H1 (cell line): ENCODE data around the gene PCDHA7. TPM values are rescaled to one million over a fixed set of nuclear protein-coding genes. Genes with fewer than 3 reads are reported as not detected.
"Not testable (repeated sequence)": the region's sequence is repeated elsewhere in the genome, so short reads cannot be mapped to it uniquely, and the experiment has no call there.

Experiments used
- CTCF ChIA-PET: fragments of 300-600 bp; sonication (Branson Sonifier 250); formaldehyde crosslinking; loops from one replicate; lab custom pipeline; 2021; ENCODE audit not compliant: partially characterized antibody; lab: Charles Lee
- POLR2A ChIA-PET: fragments of 300-600 bp; sonication (Branson Sonifier 250); formaldehyde crosslinking; loops from one replicate; lab custom pipeline; 2021; ENCODE audit warnings: inconsistent platforms; ENCODE audit not compliant: partially characterized antibody; lab: Charles Lee
- DNase-seq, 2 experiments: peaks; one replicate each; pipeline versions ENCODE4 v3.0.0 to v3.0.0-alpha.2; 2010 to 2022; ENCODE audit warnings: low spot score in 2 of 2, low read depth in 1 of 2, mixed read lengths in 1 of 2
- FAIRE-seq: peaks from 2 replicates; lab custom pipeline; 2011; peaks lifted over from hg19 to GRCh38; lab: Jason Lieb, UNC
- H2AFZ ChIP-seq: 2 replicates; pipeline ENCODE4 v1.8.1; 2012; ENCODE audit warnings: low read length, inconsistent platforms
- H2AK5ac ChIP-seq: 2 replicates; pipeline ENCODE4 v1.6.1; 2013; ENCODE audit warnings: low read depth, low read length
- H2BK120ac ChIP-seq: replicated peaks from 2 replicates; pipeline ENCODE3; 2013; ENCODE audit warnings: low read depth, low read length, inconsistent platforms
- H2BK12ac ChIP-seq: 2 replicates; pipeline ENCODE4 v1.6.1; 2013; ENCODE audit warnings: low read depth, low read length
- H2BK15ac ChIP-seq: 2 replicates; pipeline ENCODE4 v1.6.1; 2013; ENCODE audit warnings: low read length
- H2BK20ac ChIP-seq: 2 replicates; pipeline ENCODE4 v1.6.1; 2013; ENCODE audit warnings: low read length
- H2BK5ac ChIP-seq: 2 replicates; pipeline ENCODE4 v1.6.1; 2013; ENCODE audit warnings: low read depth, low read length
- H3K14ac ChIP-seq: 2 replicates; pipeline ENCODE4 v1.6.1; 2013; ENCODE audit warnings: inconsistent platforms; ENCODE audit not compliant: insufficient read length
- H3K18ac ChIP-seq: 2 replicates; pipeline ENCODE4 v1.6.1; 2013; ENCODE audit warnings: low read length; ENCODE audit errors: extremely low read depth
- H3K23ac ChIP-seq: 2 replicates; pipeline ENCODE4 v1.6.1; 2013; ENCODE audit warnings: inconsistent platforms; ENCODE audit not compliant: insufficient read length
- H3K23me2 ChIP-seq: 2 replicates; pipeline ENCODE4 v1.6.1; 2013; ENCODE audit warnings: low read depth, low read length
- H3K27ac ChIP-seq: 2 replicates; pipeline ENCODE4 v1.6.1; 2011; ENCODE audit warnings: low read depth, low read length, inconsistent platforms
- H3K27me3 ChIP-seq, 4 experiments: replicated peaks in 1 of 4; 1 replicate in 1 of 4; 2 replicates in 3 of 4; pipeline versions ENCODE4 v1.6.1 to v1.8.1; 2011 to 2013; ENCODE audit warnings: low read length in 3 of 4, mild to moderate bottlenecking in 3 of 4, inconsistent platforms in 2 of 4, mixed read lengths in 2 of 4, moderate library complexity in 1 of 4; ENCODE audit not compliant: control insufficient read depth in 3 of 4, insufficient read depth in 3 of 4; ENCODE audit errors: extremely low read depth in 1 of 4
- H3K36me3 ChIP-seq, 4 experiments: 2 replicates each; pipeline versions ENCODE4 v1.6.1 to v1.8.1; 2011 to 2013; ENCODE audit warnings: mild to moderate bottlenecking in 4 of 4, low read length in 3 of 4, moderate library complexity in 2 of 4, control low read depth in 1 of 4, inconsistent platforms in 1 of 4; ENCODE audit not compliant: insufficient read depth in 4 of 4, control insufficient read depth in 2 of 4
- H3K4ac ChIP-seq: replicated peaks from 2 replicates; pipeline ENCODE3; 2013; ENCODE audit warnings: low read length, low read depth, mixed read lengths, inconsistent platforms; ENCODE audit not compliant: insufficient read length
- H3K4me1 ChIP-seq, 4 experiments: replicated peaks in 1 of 4; 1 replicate in 1 of 4; 2 replicates in 3 of 4; pipeline versions ENCODE4 v1.6.1 to v1.8.1; 2011 to 2013; ENCODE audit warnings: low read length in 3 of 4, inconsistent platforms in 2 of 4, mixed read lengths in 1 of 4; ENCODE audit not compliant: insufficient read depth in 4 of 4, control insufficient read depth in 3 of 4
- H3K4me2 ChIP-seq, 2 experiments: 2 replicates each; pipeline versions ENCODE4 v1.6.1 to v1.8.1; 2011 to 2013; ENCODE audit warnings: low read depth in 2 of 2, low read length in 2 of 2, control low read depth in 1 of 2, inconsistent platforms in 1 of 2, mild to moderate bottlenecking in 1 of 2; ENCODE audit not compliant: insufficient read depth in 1 of 2
- H3K4me3 ChIP-seq, 4 experiments: fragments of 200-600, 300-600 bp in 1 of 4; sonication (generic), shearing (Covaris generic), sonication (Bioruptor Twin) in 1 of 4; 2 replicates each; pipeline versions ENCODE4 v1.5.1 to v1.8.1; 2011 to 2016; ENCODE audit warnings: low read length in 4 of 4, low read depth in 3 of 4, control low read depth in 2 of 4, inconsistent platforms in 2 of 4, mild to moderate bottlenecking in 2 of 4, mixed read lengths in 1 of 4, moderate library complexity in 1 of 4; ENCODE audit not compliant: insufficient read depth in 2 of 4; ENCODE audit errors: extremely low read depth in 1 of 4
- H3K56ac ChIP-seq: replicated peaks from 2 replicates; pipeline ENCODE3; 2013; ENCODE audit warnings: low read depth, mild to moderate bottlenecking, mixed read lengths, low read length, inconsistent platforms; ENCODE audit not compliant: insufficient read length
- H3K79me1 ChIP-seq: 2 replicates; pipeline ENCODE4 v1.6.1; 2013; ENCODE audit warnings: low read depth, low read length, control low read depth
- H3K79me2 ChIP-seq, 2 experiments: 2 replicates each; pipeline versions ENCODE4 v1.6.1 to v1.8.1; 2012 to 2013; ENCODE audit warnings: low read length in 2 of 2, mild to moderate bottlenecking in 2 of 2, inconsistent platforms in 1 of 2; ENCODE audit not compliant: insufficient read depth in 2 of 2, control insufficient read depth in 1 of 2
- H3K9ac ChIP-seq, 4 experiments: replicated peaks in 1 of 4; 1 replicate in 1 of 4; 2 replicates in 3 of 4; pipeline versions ENCODE4 v1.6.1 to v1.8.1; 2011 to 2013; ENCODE audit warnings: low read depth in 3 of 4, low read length in 3 of 4, control low read depth in 2 of 4, mild to moderate bottlenecking in 2 of 4, moderate library complexity in 2 of 4, inconsistent platforms in 1 of 4; ENCODE audit errors: extremely low read depth in 1 of 4
- H3K9me3 ChIP-seq, 2 experiments: 2 replicates each; pipeline versions ENCODE4 v1.6.1 to v1.8.1; 2012 to 2013; ENCODE audit warnings: mild to moderate bottlenecking in 2 of 2, moderate library complexity in 2 of 2, control low read depth in 1 of 2, inconsistent platforms in 1 of 2, low read depth in 1 of 2, low read length in 1 of 2, mixed read lengths in 1 of 2; ENCODE audit not compliant: insufficient read depth in 2 of 2
- H4K20me1 ChIP-seq, 2 experiments: replicated peaks in 1 of 2; 2 replicates each; pipeline versions ENCODE3 to v1.8.1; 2011 to 2013; ENCODE audit warnings: inconsistent platforms in 2 of 2, low read length in 2 of 2, mild to moderate bottlenecking in 1 of 2; ENCODE audit not compliant: insufficient read depth in 2 of 2, control insufficient read depth in 1 of 2
- H4K5ac ChIP-seq: 2 replicates; pipeline ENCODE4 v1.6.1; 2013; ENCODE audit warnings: low read length, low read depth, mixed read lengths, inconsistent platforms; ENCODE audit not compliant: insufficient read length
- H4K8ac ChIP-seq: 2 replicates; pipeline ENCODE4 v1.8.0; 2013; ENCODE audit warnings: mild to moderate bottlenecking, moderate library complexity, low read length, inconsistent platforms; ENCODE audit not compliant: insufficient read depth; ENCODE audit errors: extremely low read depth
- H4K91ac ChIP-seq: replicated peaks from 2 replicates; pipeline ENCODE3; 2013; ENCODE audit warnings: low read length, mixed read lengths, inconsistent platforms; ENCODE audit not compliant: insufficient read length
- CTCF ChIP-seq, 3 experiments: IDR thresholded peaks; 1 replicate in 2 of 3; 2 replicates in 1 of 3; pipeline versions ENCODE4 v1.5.1 to v1.6.1; 2011; ENCODE audit warnings: low read length in 3 of 3, mild to moderate bottlenecking in 3 of 3, inconsistent platforms in 2 of 3, low read depth in 1 of 3, moderate library complexity in 1 of 3; ENCODE audit not compliant: insufficient read depth in 1 of 3; ENCODE audit errors: control extremely low read depth in 1 of 3
- WGBS, 2 experiments: shearing (Covaris generic) in 1 of 2; methylation state at CpG; one replicate each; pipeline versions ENCODE4 v1.1.6 to v1.1.7; 2013 to 2015; ENCODE audit warnings: low lambda C conversion rate in 2 of 2, mixed read lengths in 2 of 2, inconsistent platforms in 1 of 2, low coverage in 1 of 2, missing lambda C conversion rate in 1 of 2; ENCODE audit not compliant: insufficient replicate concordance in 2 of 2, insufficient coverage in 1 of 2, insufficient read length in 1 of 2; ENCODE audit errors: extremely low coverage in 1 of 2, missing lambda C conversion rate in 1 of 2; 5-methylcytosine and 5-hydroxymethylcytosine counted together
- polyA plus RNA-seq, 7 experiments: library from polyadenylated mRNA; depleted of rRNA in 3 of 7; stranded (reverse) in 5 of 7; unstranded in 2 of 7; fragments of >200 nt in 5 of 7; fragments of 200-250 nt in 2 of 7; gene quantifications; 1 replicate in 5 of 7; 2 replicates in 1 of 7; 4 replicates in 1 of 7; pipeline versions ENCODE4 v1.2.1 to v1.2.3, GENCODE V29; 2011 to 2013; ENCODE audit warnings: missing spikeins in 2 of 7, mixed read lengths in 2 of 7
- total RNA-seq: library from RNA; stranded (reverse); fragmentation: NEBNext Ultra II Directional; extraction: Animal tissue kit (Norgen Biotek cat#: 25700); gene quantifications from 2 replicates; pipeline ENCODE4 v1.2.1, GENCODE V29; 2021

The PCDHA7 gene
- total and polyA plus RNA-seq, 2 of the 8 experiments (the other 6 are each of a cell fraction or from before 2014, with no cell fraction given): 0.86 to 1.6 TPM

- peak in 2 of 3 experiments; percentile 54 to 59; a peak in 2 of 4 replicates for TF ChIP-seq CTCF (IDR thresholded peaks at IDR 0.05; ENCODE audit: control extremely low read depth in 1 of 3, insufficient read depth in 1 of 3, low read depth in 1 of 3, low read length in 3 of 3)
Observed at GRCh38 chr5:140795259-140795641, 38.8 kb upstream of the PCDHA7 start (continued).

- H2AK5ac ChIP-seq, H3K79me2 ChIP-seq, H3K27ac ChIP-seq, H4K8ac ChIP-seq, H3K4me3 ChIP-seq, H2BK12ac ChIP-seq, FAIRE-seq, H2BK120ac ChIP-seq, DNase-seq, H2AFZ ChIP-seq, H3K4me2 ChIP-seq, H4K20me1 ChIP-seq, H3K27me3 ChIP-seq, H2BK15ac ChIP-seq, H3K4ac ChIP-seq, H3K79me1 ChIP-seq, H3K18ac ChIP-seq, H2BK5ac ChIP-seq, H3K56ac ChIP-seq, H3K23me2 ChIP-seq, H3K14ac ChIP-seq, H3K9ac ChIP-seq, H3K4me1 ChIP-seq, H4K91ac ChIP-seq, H3K23ac ChIP-seq, H4K5ac ChIP-seq, H2BK20ac ChIP-seq: not testable (repeated sequence)
- CTCF ChIA-PET: interaction anchor here (1.3 to 5.7 kb wide), 11 partner anchors 11 to 260 kb away, joined by 4 to 59 read pairs (median 6); partner anchors contain the start of genes PCDHA1, PCDHA4, PCDHA6 and PCDHA8
- POLR2A ChIA-PET: interaction anchor here (1.6 kb wide), 1 partner anchor 10 kb away, joined by 3 read pairs; the partner anchor contains the start of gene PCDHA1
- H3K9me3 ChIP-seq: peaks cover 3 to 19% of the 10 kb centered on the region in 2 experiments; a peak in 3 of 4 replicates
- peaks cover 0 to 13% (median 0%) of the 10 kb centered on the region in 4 experiments; a peak in 1 of 8 replicates for H3K36me3 ChIP-seq
- WGBS, 2 experiments: 97% methylated on average over 51 of the region's 72 CpGs; no CpG with 5 or more reads in 1 of the 2 experiments
Observed at GRCh38 chr5:140796072-140796717, 37.9 kb upstream of the PCDHA7 start.
